ENCODE results near the gene CSNK1A1.

The CSNK1A1 gene

GRCh38 chr5:149497357-149497756 lies 53.9 kb downstream of the CSNK1A1 start:
- Histone ChIP-seq H3K14ac (ENCODE audit: low read length in 2 of 2) (no peak overlapping the region), H3K18ac (ENCODE audit: low read depth in 1 of 2, low read length in 2 of 2) (peak overlapping the region in 1 of 2 experiments; percentile 33), H3K79me1 (replicated peaks; ENCODE audit: low read length, poor library complexity, severe bottlenecking) (peaks cover 1% of the 10 kb centered on the region), H2BK120ac (ENCODE audit: low read depth, low read length) (no peak overlapping the region), H2AFZ (ENCODE audit: low read depth, low read length) (no peak overlapping the region), H3K4ac (ENCODE audit: low read depth in 1 of 2, low read length in 2 of 2) (no peak overlapping the region), H3K27me3 (ENCODE audit: control insufficient read depth in 1 of 2, insufficient read depth in 1 of 2, low read length in 2 of 2) (no peaks in the 10 kb centered on the region), H3K4me1 (ENCODE audit: control insufficient read depth, insufficient read depth, low read depth, low read length) (peaks cover 2% of the 10 kb centered on the region), H3K9me3 (ENCODE audit: control insufficient read depth, low read length) (no peaks in the 10 kb centered on the region), H2BK15ac (ENCODE audit: low read depth, poor library complexity, severe bottlenecking) (no peak overlapping the region), H3K9ac (ENCODE audit: low read length) (peak overlapping the region; percentile 85), H4K8ac (ENCODE audit: low read length) (no peak overlapping the region), H2AK5ac (ENCODE audit: low read length, severe bottlenecking) (peak overlapping the region; percentile 75), H2BK12ac (ENCODE audit: low read length in 2 of 2) (no peak overlapping the region), H3K36me3 (ENCODE audit: control insufficient read depth in 1 of 2, insufficient read depth in 2 of 2, low read depth in 1 of 2, low read length in 2 of 2) (peaks cover 6 to 87% of the 10 kb centered on the region in 2 experiments), H2BK5ac (ENCODE audit: low read depth, low read length, poor library complexity, severe bottlenecking) (no peak overlapping the region), H3K23ac (ENCODE audit: low read length in 2 of 2) (no peak overlapping the region), H3K27ac (ENCODE audit: low read length, poor library complexity, severe bottlenecking) (peak overlapping the region; percentile 51), H4K91ac (ENCODE audit: low read length) (no peak overlapping the region), H3K4me2 (ENCODE audit: low read length, poor library complexity, severe bottlenecking) (no peak overlapping the region), H3K4me3 (ENCODE audit: insufficient read depth in 1 of 2, low read depth in 1 of 2, low read length in 2 of 2) (no peak overlapping the region)
- 2% methylated on average over 1 of the region's 3 CpGs for WGBS
- peak; percentile 90 for DNase-seq

DNA sequence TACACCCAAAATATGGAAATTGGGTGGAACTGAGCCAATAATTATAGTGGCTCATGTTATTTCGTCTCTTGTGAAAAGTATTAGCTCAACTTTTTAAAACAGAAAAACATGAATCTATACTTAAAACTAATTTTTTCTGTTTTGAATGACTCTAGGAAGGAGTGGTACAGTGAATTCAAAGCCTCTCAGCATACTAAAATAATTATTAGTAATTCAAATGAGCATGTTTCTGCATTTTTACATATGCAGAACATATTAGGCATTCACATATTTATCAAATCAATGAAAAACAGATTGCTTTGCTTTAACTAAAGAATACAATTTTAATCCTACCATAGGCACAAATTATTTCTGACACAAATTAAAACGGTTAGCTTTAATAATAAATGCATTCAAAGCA lies 54.3 kb downstream of the CSNK1A1 start:
- 80% methylated on average over 1 of the region's 2 CpGs for WGBS
- Histone ChIP-seq H3K18ac (ENCODE audit: low read depth in 1 of 2, low read length in 2 of 2) (no peak overlapping the region), H3K36me3 (ENCODE audit: control insufficient read depth in 1 of 2, insufficient read depth in 2 of 2, low read depth in 1 of 2, low read length in 2 of 2) (peaks cover 3 to 89% of the 10 kb centered on the region in 2 experiments)

GRCh38 chr5:149496166-149496565 lies 55.1 kb downstream of the CSNK1A1 start:
- Histone ChIP-seq H4K91ac (ENCODE audit: low read length) (no peak overlapping the region), H3K9ac (ENCODE audit: low read length) (peak overlapping the region; percentile 85), H2BK120ac (ENCODE audit: low read depth, low read length) (no peak overlapping the region), H3K4me2 (ENCODE audit: low read length, poor library complexity, severe bottlenecking) (no peak overlapping the region), H2AFZ (ENCODE audit: low read depth, low read length) (no peak overlapping the region), H3K36me3 (ENCODE audit: control insufficient read depth in 1 of 2, insufficient read depth in 2 of 2, low read depth in 1 of 2, low read length in 2 of 2) (peaks cover 3 to 82% of the 10 kb centered on the region in 2 experiments), H3K18ac (ENCODE audit: low read depth in 1 of 2, low read length in 2 of 2) (no peak overlapping the region), H4K8ac (ENCODE audit: low read length) (no peak overlapping the region), H2BK12ac (ENCODE audit: low read length in 2 of 2) (no peak overlapping the region), H3K4me3 (ENCODE audit: insufficient read depth in 1 of 2, low read depth in 1 of 2, low read length in 2 of 2) (no peak overlapping the region), H2BK15ac (ENCODE audit: low read depth, poor library complexity, severe bottlenecking) (no peak overlapping the region), H3K4me1 (ENCODE audit: control insufficient read depth, insufficient read depth, low read depth, low read length) (peaks cover under 1% of the 10 kb centered on the region), H3K27me3 (ENCODE audit: control insufficient read depth in 1 of 2, insufficient read depth in 1 of 2, low read length in 2 of 2) (no peaks in the 10 kb centered on the region), H3K23ac (ENCODE audit: low read length in 2 of 2) (no peak overlapping the region), H3K9me3 (ENCODE audit: control insufficient read depth, low read length) (no peaks in the 10 kb centered on the region), H2AK5ac (ENCODE audit: low read length, severe bottlenecking) (no peak overlapping the region), H3K79me1 (replicated peaks; ENCODE audit: low read length, poor library complexity, severe bottlenecking) (peaks cover 1% of the 10 kb centered on the region), H3K4ac (ENCODE audit: low read depth in 1 of 2, low read length in 2 of 2) (no peak overlapping the region), H3K27ac (ENCODE audit: low read length, poor library complexity, severe bottlenecking) (no peak overlapping the region), H2BK5ac (ENCODE audit: low read depth, low read length, poor library complexity, severe bottlenecking) (no peak overlapping the region), H3K14ac (ENCODE audit: low read length in 2 of 2) (no peak overlapping the region)
- no peak for DNase-seq
- WGBS, result 93% methylated on average over 1 of the region's 1 CpG

More for the DNA sequence above, 54.3 kb downstream of the CSNK1A1 start:
- no peak for DNase-seq
- Histone ChIP-seq H2AFZ (ENCODE audit: low read depth, low read length) (no peak overlapping the region), H3K23ac (ENCODE audit: low read length in 2 of 2) (no peak overlapping the region), H4K8ac (ENCODE audit: low read length) (no peak overlapping the region), H3K27ac (ENCODE audit: low read length, poor library complexity, severe bottlenecking) (no peak overlapping the region), H3K4ac (ENCODE audit: low read depth in 1 of 2, low read length in 2 of 2) (no peak overlapping the region), H2BK12ac (ENCODE audit: low read length in 2 of 2) (no peak overlapping the region), H3K4me1 (ENCODE audit: control insufficient read depth, insufficient read depth, low read depth, low read length) (peaks cover 2% of the 10 kb centered on the region), H3K27me3 (ENCODE audit: control insufficient read depth in 1 of 2, insufficient read depth in 1 of 2, low read length in 2 of 2) (no peaks in the 10 kb centered on the region), H3K9ac (ENCODE audit: low read length) (peak overlapping the region; percentile 85), H2BK120ac (ENCODE audit: low read depth, low read length) (no peak overlapping the region), H4K91ac (ENCODE audit: low read length) (no peak overlapping the region), H2BK15ac (ENCODE audit: low read depth, poor library complexity, severe bottlenecking) (no peak overlapping the region), H3K14ac (ENCODE audit: low read length in 2 of 2) (no peak overlapping the region), H3K4me2 (ENCODE audit: low read length, poor library complexity, severe bottlenecking) (no peak overlapping the region), H3K4me3 (ENCODE audit: insufficient read depth in 1 of 2, low read depth in 1 of 2, low read length in 2 of 2) (no peak overlapping the region), H2BK5ac (ENCODE audit: low read depth, low read length, poor library complexity, severe bottlenecking) (no peak overlapping the region), H3K9me3 (ENCODE audit: control insufficient read depth, low read length) (no peaks in the 10 kb centered on the region), H3K79me1 (replicated peaks; ENCODE audit: low read length, poor library complexity, severe bottlenecking) (peaks cover 1% of the 10 kb centered on the region), H2AK5ac (ENCODE audit: low read length, severe bottlenecking) (no peak overlapping the region)

DNA sequence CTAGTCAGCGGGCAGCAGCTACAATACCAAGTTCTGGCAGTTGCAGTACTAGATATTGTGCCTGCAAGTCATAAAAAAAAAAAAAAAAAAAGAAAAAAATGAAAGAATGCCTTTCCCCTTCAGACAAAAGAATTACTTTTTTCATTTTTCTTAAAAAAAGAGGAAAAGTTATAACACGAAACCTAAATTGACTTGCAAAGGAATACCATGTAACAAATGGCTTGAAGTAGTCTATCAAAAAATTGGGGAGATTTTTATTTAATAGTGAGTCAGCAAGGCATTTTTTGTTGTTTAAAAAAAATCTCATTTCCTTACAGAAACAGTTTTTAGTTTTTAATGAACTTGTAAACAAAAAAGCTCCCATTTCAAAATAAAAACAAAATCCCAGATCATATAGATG lies 55.6 kb downstream of the CSNK1A1 start:
- peaks cover 3 to 77% of the 10 kb centered on the region in 2 experiments for H3K36me3 ChIP-seq (ENCODE audit: control insufficient read depth in 1 of 2, insufficient read depth in 2 of 2, low read depth in 1 of 2, low read length in 2 of 2)
- no peak overlapping the region for H3K14ac ChIP-seq (ENCODE audit: low read length in 2 of 2)
- H3K4me2 ChIP-seq (ENCODE audit: low read length, poor library complexity, severe bottlenecking), result no peak overlapping the region
- peaks cover 1% of the 10 kb centered on the region for H3K79me1 ChIP-seq (replicated peaks; ENCODE audit: low read length, poor library complexity, severe bottlenecking)
- WGBS, result 100% methylated on average over 1 of the region's 2 CpGs
- H2BK120ac ChIP-seq (ENCODE audit: low read depth, low read length), result no peak overlapping the region
- no peak for DNase-seq
- H2BK12ac ChIP-seq (ENCODE audit: low read length in 2 of 2), result no peak overlapping the region
- H3K9me3 ChIP-seq (ENCODE audit: control insufficient read depth, low read length), result no peaks in the 10 kb centered on the region
- H3K18ac ChIP-seq (ENCODE audit: low read depth in 1 of 2, low read length in 2 of 2), result no peak overlapping the region
- no peak overlapping the region for H3K27ac ChIP-seq (ENCODE audit: low read length, poor library complexity, severe bottlenecking)
- H3K4ac ChIP-seq (ENCODE audit: low read depth in 1 of 2, low read length in 2 of 2), result no peak overlapping the region
- no peak overlapping the region for H2AK5ac ChIP-seq (ENCODE audit: low read length, severe bottlenecking)
- no peak overlapping the region for H2BK5ac ChIP-seq (ENCODE audit: low read depth, low read length, poor library complexity, severe bottlenecking)
- H2AFZ ChIP-seq (ENCODE audit: low read depth, low read length), result no peak overlapping the region
- H3K23ac ChIP-seq (ENCODE audit: low read length in 2 of 2), result no peak overlapping the region
- no peak overlapping the region for H4K91ac ChIP-seq (ENCODE audit: low read length)
- no peak overlapping the region for H4K8ac ChIP-seq (ENCODE audit: low read length)
- no peaks in the 10 kb centered on the region for H3K27me3 ChIP-seq (ENCODE audit: control insufficient read depth in 1 of 2, insufficient read depth in 1 of 2, low read length in 2 of 2)
- H3K4me1 ChIP-seq (ENCODE audit: control insufficient read depth, insufficient read depth, low read depth, low read length), result no peaks in the 10 kb centered on the region
- H3K9ac ChIP-seq (ENCODE audit: low read length), result peak overlapping the region; percentile 85
- H3K4me3 ChIP-seq (ENCODE audit: insufficient read depth in 1 of 2, low read depth in 1 of 2, low read length in 2 of 2), result no peak overlapping the region
- no peak overlapping the region for H2BK15ac ChIP-seq (ENCODE audit: low read depth, poor library complexity, severe bottlenecking)
